NK-92 treated with Interleukin-12 subunit alpha and Interleukin-12 subunit beta, amount 100 ng/mL, for 24 hours (cell line): ENCODE measurements around the gene SRPK3.

ENCODE experiments used
- DNase-seq: peaks from one replicate; lab custom pipeline; 2025; lab: John Stamatoyannopoulos, UW

Gene SRPK3

DNA sequence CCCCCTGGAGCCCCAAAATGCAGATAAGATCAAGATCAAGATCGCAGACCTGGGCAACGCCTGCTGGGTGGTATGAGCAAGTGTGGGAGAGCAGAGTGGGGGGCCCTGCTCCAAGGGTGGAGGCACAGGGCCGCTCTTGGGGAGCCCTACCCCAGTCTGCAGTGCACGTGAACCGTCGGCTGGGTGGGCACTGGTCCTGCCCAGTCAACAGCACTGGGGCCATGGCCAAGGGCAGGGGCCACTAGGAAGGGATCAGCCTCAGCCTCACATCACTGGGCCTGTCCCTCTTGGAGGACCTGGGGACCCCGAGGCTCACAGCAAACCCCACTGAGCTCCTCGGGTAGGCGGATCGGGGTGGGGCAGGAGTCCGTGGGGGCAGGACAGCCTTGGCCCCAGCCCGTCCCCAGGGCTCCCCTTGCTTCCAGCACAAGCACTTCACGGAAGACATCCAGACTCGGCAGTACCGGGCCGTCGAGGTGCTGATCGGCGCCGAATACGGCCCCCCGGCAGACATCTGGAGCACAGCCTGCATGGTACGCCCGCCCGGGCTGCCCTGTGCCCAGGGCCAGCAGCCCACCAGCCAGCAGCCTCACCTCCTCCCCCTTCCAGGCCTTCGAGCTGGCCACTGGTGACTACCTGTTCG, 3.6 kb downstream of the SRPK3 start:
- DNase-seq: no peak

DNA sequence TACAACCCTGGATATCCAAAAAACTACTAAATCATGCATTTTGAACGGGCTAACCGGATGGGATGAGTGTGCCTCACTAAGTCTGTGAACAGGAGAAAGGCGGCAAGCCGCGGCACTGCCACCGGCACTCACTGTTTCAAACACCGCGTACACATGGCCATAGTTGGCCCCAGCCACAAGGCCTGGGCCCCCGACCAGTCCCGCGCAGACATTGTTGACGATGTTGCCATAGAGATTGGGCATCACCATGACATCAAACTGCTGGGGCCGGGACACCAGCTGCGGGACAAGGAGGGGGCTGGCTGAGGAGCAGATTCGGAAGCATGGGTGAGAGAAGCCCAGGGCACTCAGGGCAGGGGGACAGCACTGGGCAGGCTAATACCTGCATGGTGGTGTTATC, 5.8 kb downstream of the SRPK3 start:
- no peak for DNase-seq

DNA sequence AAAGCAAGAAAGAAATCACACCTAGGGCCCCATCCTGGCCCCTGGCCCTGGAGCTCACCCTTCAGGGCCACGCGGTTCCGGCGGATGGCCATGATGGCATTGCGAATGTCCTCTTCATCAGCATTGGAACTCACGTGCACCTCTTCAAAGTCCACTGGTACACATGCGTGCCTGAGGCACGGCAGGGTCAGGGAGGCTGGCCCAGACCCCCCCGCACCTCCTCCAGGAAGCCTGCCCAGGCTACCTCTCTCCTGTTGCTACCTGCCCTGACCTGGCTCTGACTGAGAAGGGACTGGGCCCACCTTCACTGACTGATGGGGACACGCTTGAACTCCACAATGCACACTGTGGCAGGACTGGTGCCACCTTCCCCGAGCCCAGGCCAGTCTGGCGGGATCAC, 8.8 kb downstream of the SRPK3 start:
- no peak for DNase-seq

DNA sequence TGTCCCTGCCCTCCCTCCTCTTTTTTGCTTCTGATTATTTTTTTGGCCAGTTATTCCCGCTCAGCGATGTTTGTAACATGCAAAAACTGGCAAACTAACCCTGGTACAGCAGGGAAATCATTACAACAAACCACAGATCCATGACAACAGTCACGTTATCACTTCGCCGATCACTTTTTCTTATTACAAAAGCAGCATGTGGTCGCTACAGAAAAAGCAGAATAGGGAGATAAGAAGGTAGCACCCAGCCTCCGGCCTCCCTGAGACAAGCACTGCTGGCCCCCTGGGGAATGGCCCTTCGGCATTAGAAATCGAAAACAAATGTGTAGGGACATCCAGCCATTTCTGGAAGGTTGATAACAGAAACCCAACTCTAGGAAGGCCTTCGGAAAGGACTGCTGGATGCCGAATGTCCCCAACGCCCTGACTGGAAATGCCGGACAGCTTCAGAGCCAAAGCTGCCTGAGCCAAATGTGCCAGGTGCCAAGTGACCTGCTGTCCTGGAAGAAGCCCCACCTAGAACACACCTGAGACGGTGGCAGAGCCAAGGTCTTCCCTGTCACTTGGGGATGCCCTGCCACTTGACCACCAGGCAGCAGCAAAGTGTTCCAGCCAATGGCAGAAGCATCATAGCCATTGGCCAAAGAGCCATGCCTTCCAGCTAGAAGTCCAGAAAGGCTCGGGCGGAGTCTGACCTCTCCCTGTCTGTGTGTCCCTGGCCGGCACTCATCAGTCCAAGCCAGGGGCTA, 10.4 kb downstream of the SRPK3 start:
- no peak for DNase-seq

- no peak for DNase-seq
Observed at GRCh38 chrX:153792368-153792767, 11.5 kb downstream of the SRPK3 start.

GRCh38 chrX:153793291-153793690, 12.4 kb downstream of the SRPK3 start:
- DNase-seq: no peak

- DNase-seq: peak; percentile 85
Observed at GRCh38 chrX:153794018-153794896, 13.4 kb downstream of the SRPK3 start, which contains the start of the genes IDH3G and SSR4. Gene IDH3G, minus strand, starts transcription at chrX:153794375. Its CDS starts 49 bp downstream, at chrX:153794326. Gene SSR4, plus strand, starts transcription at chrX:153794668. Its CDS starts 20 bp downstream, at chrX:153794688.

DNA sequence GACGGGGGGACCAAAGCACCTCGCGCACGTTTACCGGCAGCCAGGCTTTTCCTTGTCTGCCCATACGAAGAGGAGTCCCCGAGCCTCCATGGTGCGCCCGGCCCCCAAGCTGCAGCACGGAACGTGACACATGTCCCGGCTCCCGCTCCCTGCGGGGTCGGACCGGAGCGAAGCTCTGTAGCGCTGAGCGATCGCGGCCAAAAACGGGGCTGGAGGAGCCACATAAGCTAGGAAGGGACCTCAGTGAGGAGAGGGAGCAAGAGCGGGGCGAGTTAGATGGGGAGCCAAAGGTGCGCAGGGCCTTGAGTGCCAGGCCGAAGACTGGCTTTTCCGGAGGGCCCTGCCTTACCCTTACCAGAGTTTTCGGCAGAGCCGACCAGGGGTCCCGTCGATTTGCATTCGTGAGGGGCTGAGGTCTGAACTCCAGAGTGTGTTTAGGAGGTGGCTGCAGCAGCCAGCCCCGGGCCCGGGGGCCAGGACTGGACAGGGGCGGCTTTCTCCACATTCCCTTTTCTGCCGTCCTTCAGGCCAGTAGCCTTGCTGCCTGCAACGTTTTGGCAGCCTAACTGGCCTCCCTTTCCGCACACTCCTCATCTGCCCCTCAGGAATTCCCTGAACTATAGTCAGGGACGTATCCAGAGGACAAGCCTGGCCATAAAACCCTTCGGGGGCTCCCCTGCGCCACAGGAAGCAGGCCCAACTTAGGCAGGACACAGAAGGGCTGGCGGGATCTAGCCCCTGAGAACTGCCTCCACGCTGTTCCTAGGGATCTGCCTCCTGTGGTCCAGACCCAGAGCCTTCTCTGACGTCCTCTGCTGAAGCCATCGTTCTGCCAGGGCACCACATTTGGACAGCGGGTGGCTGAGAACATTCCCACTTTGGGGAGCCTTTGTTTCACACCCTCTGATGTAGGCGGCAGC, 14.3 kb downstream of the SRPK3 start:
- no peak for DNase-seq

DNA sequence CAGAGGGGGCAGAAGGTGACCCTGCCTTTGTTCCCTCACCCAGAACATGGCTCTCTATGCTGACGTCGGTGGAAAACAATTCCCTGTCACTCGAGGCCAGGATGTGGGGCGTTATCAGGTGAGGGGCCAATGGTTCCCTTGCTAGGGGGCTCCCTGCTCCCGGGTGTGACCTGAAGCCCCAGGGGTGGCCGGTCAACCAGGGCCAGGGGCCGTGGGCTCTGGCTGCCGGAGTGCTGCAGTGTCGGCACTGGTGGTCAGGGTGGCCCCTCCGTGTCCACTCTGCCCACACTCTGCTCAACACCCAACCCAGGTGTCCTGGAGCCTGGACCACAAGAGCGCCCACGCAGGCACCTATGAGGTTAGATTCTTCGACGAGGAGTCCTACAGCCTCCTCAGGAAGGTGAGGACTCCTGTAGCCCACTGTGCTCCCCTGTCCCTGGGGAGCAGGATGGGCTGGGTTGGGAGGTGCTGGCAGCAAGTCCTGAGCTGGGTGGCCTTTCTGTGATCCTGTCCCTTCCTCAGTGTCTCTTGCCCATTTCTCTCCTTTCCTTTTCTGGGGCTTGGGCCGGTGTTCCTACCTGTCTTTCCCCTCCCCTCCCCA, 16.7 kb downstream of the SRPK3 start:
- DNase-seq: no peak

- no peak for DNase-seq
Observed at GRCh38 chrX:153799326-153799725, 18.5 kb downstream of the SRPK3 start.

- no peak for DNase-seq
Observed at GRCh38 chrX:153800177-153800722, 19.4 kb downstream of the SRPK3 start.

DNA sequence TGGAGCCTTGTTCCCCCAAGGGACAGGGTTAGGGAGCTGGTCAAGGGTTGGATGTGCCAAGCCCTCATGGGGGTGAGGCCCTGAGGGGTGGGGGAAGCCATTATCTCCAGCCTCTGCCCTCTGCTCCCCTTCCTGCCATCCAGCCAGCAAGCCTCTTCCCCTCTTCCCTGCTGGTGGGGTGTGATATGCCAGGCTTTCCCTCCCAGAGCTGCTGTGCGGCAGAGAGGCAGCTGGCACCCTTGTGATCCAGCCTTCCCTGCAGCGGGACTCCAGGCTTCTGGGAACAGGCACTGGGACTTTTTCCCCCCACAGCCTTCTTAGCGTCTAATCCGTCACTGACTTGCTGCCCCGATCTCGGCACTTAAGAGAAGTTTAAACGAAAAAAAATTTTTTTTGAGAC, 19.9 kb downstream of the SRPK3 start:
- no peak for DNase-seq

DNA sequence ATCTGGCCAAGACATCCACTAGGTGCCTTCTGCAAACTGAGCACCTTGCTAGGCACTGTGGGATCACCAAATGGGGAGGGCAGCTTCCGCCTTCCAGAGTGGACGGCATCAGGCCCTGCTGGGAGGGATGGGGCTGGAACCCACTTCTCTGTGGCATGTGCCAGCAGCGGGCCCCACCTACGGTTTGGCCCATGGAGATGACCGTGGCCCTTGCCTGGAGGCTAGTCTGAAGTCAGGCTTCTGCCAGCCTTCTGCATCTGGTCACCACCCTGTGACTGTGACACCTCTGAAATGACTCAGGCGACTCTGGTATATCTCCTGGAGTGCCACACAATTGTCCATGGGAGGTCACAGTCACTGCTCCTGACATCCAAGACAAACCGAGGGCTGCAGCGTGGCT, 20.8 kb downstream of the SRPK3 start:
- no peak for DNase-seq

GRCh38 chrX:153802513-153803045, 21.7 kb downstream of the SRPK3 start:
- no peak for DNase-seq

- DNase-seq: no peak
Observed at GRCh38 chrX:153803211-153804099, 22.6 kb downstream of the SRPK3 start.

DNA sequence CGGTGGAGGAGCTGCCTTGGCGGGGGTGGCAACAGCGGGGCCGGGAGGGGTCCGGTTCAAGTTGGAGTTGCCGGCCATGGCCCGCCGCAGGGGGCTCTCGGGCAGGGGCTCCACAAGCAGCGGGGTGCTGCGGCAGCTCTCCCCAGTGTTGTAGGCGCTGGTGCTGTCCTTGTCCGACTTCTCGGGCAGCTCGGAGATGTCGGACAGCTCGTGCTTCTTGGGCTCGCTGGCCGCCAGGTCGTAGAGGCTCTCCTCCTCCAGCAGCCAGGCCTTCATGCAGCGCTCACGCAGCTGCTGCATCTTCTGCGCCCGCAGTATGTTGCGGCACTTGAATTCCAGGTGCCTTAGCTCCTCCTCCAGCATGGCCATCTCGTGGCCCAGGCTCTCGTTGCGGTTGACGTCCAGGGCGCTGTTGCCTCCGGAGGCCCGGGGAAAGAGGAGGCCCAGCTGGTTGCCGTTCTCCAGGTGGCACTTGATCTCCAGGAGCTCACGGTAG, 23.3 kb downstream of the SRPK3 start:
- no peak for DNase-seq

DNA sequence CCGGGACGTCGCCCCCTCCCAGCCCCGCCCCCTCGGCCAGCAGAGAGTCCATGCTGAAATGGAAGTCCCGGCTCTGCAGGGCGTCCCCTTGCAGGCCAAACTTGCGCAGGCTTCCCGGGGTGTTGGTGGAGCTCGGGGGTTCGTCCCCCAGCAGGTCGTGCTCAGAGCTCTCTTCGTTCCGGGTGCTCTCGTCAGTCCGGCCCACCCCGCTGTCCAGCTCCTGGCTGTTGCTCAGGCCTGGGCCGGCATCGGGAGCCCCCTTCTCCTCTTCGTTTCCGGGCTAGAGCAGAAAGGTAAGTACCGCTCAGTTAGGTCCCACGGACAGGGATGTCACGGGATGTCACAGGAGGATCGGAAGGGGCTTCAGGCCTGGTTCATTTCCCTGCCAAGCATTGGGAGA, 23.8 kb downstream of the SRPK3 start:
- DNase-seq: no peak

DNA sequence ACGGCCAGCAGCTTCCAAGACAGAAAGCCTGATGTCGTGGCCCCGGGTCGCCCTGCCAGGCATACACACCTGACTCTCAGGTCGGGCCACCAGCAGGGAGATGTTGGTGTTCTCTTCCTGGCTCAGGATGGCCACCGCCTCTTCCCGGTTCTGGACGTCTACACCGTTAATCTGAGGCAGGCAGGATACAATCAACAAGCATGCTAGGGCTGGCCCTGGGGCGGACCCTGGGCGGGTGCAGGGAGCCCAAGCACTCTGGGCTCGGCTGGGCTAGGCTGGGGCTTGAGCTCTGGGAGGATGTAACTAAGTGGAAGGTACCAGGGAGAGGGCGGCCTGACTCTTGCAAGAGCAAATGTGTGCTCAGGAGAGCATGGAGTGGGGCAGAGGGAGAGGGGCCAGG, 24.6 kb downstream of the SRPK3 start:
- DNase-seq: no peak

GRCh38 chrX:153806999-153807575, 26.2 kb downstream of the SRPK3 start:
- DNase-seq: no peak
